M059J (cell line): ENCODE results near the gene DND1. TPM values are rescaled to one million over a fixed set of nuclear protein-coding genes. Genes with fewer than 3 reads are reported as not detected.
"Not testable (repeated sequence)": the region's sequence is repeated elsewhere in the genome, so short reads cannot be mapped to it uniquely, and the experiment has no call there.

Source experiments
- DNase-seq: peaks from one replicate; pipeline ENCODE4 v3.0.0-alpha.2; 2012; ENCODE audit warnings: low read depth
- total RNA-seq: library from RNA; depleted of rRNA; stranded (reverse); fragments of >200 nt; shearing (Covaris generic); gene quantifications from 2 replicates; pipeline ENCODE4 v1.2.3, GENCODE V29; 2014; rRNA removed

DND1 gene
- total RNA-seq = 0.44 TPM in 1 of 2 replicates, not detected in the other

DNA sequence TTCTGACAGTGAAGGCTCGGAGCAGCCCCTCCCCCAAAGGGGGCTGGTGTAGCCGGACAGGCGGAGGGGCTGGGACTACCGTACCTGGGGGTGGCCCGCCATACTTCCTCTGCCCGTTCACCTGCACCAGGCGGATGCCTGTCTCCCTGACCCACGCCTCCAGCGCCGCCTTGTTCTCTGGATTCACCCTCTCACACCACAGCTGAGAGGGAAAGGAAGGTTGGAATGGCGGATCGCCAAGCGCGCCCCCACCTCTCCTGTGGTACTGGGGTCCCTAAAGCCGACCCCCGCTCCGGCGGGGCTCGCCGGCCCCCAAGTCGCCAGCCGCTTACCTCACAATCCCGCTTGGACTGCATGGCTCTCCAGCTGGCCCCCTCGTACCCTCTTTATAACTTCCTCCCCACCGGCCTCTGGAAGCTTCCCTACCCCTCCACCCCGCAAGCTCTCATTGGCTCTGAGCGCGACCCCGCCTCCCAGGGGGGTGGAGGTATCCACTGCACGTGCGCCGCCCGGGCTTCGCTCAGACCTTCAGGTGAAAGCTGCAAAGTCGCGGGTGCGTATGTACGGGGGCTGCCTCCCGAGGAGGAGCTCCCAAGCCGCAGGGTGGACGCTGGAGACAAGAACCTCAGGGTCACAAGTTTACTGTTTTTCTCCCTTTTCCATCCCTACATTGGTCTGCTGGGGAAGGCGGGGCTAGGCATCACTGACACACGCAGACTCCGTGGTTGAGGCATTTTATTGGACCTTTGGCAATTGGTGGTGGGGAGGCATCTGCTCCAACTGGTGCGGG, at the start of gene DND1:
Gene DND1 (minus strand): TSS at position 390 of the 790 bp plus-strand sequence. CDS start 34 bp downstream, at position 356.
- DNase-seq = no peak

DNA sequence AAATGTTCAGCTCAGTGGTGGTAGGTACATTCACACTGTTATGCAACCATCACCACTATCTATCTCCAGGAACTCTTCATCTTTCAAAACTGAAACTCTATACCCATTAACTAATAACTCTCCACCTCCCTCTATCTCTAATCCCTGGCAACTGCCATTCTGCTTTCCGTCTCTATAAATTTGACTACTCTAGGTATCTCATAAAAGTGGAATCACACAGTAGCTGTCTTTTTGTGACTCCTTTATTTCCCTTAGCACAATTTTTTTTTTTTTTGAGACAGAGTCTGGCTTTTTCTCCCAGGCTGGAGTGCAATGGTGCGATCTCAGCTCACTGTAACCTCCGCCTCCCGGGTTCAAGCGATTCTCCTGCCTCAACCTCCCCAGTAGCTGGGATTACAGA, 48.0 kb upstream of the DND1 start:
- not testable (repeated sequence) for DNase-seq

DNA sequence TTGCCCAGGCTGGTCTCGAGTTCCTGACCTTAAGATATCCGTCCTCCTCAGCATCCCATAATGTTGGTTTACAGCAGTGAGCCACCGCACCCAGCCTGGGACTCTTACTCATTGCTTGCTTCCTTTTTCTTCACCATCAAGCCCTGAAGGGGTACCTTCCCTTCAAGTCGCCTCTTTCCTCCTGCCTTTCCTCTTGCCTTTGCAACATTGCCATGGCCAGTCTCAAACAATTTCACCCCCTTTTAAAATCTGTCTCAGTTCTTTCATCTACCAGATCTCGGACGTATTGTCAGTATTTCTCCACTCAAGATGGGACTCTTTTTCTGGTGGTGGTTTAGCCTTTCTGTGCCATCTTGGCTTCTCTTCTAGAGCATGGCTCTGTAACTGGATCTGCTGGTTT, 47.4 kb upstream of the DND1 start:
- not testable (repeated sequence) for DNase-seq

DNA sequence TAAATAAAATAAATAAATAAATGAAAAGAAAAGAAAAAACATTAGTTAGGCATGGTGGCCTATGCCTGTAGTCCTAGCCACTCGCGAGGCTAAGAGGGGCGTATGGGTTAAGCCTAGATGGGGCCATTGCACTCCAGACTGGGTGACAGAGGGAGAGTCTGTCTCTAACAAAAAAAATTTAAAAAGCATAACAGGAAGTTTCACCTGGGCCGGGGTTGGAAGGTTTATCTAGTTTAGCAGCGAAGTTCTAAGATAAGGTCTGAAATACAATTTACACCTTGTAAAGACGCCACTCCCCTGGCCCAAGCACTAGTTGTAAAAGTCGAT, 44.9 kb upstream of the DND1 start:
- no peak for DNase-seq

DNA sequence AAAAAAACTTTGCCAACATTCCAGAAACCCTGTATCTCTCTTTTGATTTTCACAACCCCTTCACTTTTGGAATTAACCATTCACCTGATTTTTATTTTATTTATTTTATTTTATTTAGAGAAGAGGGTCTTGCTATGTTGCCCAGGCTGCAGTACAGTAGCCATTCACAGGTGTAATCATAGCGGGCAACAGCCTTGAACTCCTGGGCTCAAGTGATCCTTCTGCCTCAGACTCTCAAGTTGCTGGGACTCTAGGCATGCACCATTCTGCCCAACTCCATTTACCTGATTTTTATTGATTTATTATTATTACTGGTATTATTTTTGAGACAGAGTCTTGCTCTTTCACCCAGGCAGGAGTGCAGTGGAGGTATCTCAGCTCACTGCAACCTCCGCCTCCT, 42.9 kb upstream of the DND1 start:
- DNase-seq = not testable (repeated sequence)

DNA sequence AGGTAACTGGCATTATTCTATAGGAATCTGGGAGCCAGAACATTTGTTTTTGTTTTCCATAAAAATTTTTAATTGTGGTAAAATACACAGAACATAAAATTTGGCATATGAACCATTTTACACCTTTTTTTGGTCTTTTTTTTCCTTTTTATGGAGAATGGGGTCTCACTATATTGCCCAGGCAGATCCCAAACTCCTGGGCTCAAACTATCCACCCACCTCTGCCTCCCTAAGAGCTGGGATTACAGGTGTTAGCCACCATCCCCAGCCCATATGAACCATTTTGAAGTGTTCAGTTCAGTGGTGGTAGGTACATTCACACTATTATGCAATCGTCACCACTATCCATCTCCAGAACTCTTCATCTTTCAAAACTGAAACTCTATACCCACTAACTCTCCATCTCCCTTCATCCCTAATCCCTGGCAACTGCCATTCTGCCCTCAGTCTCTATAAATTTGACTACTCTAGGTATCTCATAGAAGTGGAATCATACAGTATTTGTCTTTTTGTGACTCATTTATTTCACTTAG, 40.3 kb upstream of the DND1 start:
- DNase-seq = no peak

DNA sequence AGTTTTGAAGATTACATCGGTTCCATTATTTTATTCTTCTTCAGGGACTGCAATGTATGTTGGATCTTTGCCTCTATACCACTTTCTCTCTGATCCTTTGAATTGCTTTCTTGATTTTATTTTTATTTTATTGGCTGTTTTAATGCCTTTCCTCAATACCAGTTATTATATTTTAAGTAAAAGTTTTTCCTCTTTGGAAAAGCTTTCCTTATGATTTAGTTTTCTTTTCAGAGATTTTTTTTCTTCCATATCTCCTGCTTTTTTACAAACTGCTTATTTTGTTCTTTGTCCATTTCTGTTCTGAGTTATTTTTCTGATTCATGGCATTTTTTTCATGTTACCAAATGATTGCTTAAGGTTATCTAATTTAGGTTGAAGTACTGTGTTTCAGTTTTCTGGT, 38.4 kb upstream of the DND1 start:
- no peak for DNase-seq

DNA sequence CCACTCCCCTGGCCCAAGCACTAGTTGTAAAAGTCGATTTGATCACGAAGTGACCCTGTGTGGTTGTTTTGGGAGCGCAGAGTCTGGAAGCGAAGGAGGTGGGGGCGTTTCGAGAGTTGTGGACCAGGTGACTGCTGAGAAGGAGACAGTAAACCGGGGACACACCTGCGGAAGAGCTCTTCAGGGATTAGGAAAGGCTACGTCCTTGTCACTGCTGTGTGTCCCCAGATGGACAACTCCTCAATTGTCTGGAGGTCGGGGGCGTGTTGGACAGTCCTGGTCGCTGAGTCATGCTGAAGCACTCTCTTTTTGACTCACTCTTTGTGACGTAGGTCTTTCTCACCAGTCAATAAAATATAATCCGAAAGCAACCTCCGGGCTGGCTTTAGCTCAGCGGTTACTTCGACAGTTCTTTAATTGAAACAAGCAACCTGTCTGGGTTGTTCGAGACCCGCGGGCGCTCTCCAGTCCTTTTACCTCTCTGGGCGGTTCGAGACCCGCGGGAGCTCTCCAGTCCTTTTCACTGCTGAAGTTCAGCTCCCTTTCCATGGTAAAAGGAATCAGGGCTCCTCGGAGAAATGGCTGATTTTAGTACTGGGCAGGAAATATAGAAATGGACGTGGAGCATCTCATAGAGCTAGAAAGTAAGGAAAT, 37.6 kb upstream of the DND1 start:
- DNase-seq = peak; percentile 98

DNA sequence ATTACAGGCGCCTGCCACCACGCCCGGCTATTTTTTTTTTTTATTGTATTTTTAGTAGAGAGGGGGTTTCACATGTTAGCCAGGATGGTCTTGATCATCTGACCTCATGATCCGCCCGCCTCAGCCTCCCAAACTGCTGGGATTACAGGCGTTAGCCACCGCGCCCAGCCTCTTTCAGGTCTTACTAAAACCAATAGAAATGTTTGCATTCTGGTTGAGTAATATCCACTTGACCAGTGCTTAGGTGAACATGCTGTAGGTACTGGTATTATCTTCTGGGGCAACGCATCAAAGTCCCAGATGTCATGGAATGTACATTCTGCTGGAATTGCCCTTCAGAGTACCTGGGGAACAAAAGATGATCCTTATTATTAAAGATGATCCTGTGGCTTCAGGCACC, 35.4 kb upstream of the DND1 start:
- not testable (repeated sequence) for DNase-seq

DNA sequence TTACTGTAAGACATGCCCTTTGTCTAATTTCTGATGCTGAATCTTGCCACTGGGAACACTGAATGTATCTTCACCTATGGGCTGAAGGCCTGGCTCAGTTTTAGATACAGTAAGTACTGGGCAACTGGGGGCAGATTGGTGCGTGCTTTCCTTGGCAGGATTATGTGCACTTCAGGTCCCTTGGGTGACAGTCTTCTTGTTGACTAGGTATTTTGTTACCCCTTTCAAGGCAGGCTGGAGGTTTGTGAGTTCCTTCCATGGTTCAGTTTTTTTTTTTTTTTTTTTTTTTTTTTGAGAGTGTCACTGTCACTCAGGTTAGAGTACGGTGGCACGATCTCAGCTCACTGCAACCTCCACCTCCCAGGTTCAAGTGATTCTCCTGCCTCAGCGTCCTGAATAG, 34.4 kb upstream of the DND1 start:
- no peak for DNase-seq

DNA sequence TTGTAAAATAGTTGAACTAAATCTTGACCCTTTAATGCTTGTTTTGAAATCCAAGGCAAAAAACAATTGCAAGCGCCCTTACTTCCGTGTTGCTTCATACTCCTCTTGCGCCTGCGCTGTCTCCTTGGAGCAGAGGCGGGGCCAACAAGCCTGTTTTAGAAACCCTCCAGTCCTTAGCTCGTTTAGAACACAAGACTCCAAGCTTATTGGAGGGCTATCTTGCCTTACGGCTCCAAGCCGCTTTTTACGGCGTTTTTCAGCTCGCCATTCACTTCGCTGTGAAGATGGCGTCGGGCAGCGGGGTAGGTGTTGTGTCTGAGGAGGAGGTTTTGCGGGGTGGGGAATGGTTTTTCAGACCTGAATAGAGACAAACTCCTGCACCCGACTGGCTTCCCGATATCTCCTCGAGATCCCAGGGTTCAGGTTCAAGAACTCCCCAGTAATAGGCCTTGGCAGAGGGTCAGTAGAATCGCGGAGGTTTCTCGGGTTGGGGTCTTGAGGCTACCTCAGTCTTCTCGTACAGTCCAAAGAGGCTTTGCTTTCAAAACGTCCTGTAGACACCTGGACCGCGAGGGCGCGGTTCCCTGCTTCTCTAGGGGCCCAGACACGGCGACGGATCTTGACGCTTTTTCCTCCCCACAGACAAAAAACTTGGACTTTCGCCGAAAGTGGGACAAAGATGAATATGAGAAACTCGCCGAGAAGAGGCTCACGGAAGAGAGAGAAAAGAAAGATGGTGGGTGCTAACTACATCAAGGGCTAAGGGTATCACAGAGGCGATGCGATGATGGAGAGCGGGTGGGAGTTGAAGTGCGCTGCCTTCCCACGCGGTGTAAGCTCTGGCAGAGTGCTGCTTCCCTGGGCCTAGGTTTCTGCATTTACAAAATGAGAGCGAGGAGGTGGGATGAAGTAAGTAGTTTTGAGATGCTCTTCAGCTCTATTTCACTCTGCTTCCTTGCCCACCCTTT, 27.1 kb upstream of the DND1 start, which contains the start of gene ZMAT2:
Gene ZMAT2 (plus strand): TSS at position 271 of the 968 bp plus-strand sequence. CDS start 14 bp downstream, at position 285.
- DNase-seq = peak; percentile 98

DNA sequence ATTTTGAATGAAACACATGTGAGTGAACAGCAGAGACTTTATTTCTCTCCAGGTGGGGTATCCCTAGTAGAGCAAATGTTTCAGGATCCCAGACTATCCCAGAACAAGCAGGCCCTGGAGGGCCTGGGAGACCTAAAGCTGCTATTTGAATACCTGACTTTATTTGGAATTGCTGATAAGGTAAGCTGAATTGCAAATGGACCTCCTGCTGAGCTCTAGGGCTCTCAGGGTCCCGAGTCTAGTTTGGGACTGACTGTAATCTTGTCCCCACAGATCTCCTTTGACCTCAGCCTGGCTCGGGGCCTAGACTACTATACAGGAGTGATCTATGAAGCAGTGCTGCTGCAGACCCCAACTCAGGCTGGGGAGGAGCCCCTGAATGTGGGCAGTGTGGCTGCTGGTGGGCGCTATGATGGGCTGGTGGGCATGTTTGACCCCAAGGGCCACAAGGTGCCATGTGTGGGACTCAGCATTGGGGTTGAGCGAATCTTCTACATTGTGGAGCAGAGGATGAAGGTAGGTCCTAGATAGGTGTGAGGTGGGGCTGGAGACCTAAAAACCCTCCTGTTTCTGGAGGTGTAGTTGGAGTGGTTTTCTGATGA, 23.6 kb upstream of the DND1 start:
- no peak for DNase-seq

DNA sequence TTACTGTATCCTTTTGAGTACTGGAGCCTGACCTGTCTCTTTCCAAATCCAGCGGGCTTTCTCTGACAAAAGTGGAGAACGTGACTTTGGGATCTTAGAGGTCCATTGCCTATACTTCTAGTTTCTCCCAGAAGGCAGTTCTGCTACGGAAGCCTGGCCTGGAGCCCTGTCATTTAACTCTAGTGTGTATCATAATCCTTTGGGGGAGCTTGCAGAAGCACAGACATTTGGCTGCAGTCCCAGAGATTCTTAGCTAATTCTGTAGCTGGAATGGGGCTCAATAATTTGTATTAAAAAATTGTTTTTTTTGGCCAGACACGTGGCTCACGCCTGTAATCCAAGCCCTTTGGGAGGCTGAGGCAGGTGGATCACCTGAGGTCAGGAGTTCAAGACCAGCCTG, 20.9 kb upstream of the DND1 start:
- no peak for DNase-seq

DNA sequence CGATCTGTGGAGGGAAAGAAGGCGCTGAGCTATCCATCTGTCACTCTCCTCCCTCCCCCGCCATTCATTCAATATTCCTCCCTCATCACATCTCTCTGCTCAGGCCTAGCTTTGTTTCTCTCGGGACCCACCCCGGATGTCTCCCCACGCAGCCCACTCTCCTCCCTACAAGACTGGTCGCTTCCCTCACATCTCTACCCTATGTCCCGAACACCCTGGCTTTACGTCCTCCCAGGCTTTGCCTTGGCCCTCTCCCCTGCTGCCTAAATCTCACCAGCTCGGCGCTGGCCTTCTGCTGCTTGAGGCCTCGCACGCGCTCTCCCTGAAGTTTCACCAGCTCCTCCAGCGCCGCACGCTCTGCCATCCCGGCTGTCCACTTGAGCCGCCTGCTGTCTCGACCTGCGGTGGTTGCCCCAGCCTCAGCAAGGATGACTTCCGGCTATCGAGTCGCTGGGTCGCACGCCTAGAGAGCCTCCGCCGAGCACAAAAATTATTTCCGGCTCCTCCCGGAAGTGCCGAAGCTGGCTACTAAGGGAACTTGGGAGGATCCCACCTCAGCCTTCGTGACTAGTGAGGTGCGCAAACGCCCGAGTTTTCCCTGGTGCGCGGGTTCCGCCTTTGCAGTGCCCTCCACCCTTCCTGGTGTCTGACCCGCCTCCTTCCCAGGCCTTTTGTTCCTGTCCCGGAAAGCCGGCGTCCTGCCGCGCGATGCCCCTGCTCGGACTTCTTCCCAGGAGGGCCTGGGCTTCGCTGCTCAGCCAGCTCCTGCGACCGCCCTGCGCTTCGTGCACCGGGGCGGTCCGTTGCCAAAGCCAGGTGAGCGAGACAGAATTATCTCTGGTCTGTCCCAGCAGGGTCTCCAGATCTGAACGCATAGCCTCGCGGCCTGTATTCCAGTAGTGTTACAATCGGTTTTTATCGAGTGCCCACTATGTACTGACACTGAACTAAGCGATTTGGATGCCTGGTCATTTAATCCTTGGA, 17.9 kb upstream of the DND1 start, which contains the start of the genes HARS1 and HARS2:
Gene HARS1 (minus strand): TSS at position 430 of the 984 bp plus-strand sequence. CDS start 66 bp downstream, at position 364.
Gene HARS2 (plus strand): TSS at position 515 of the 984 bp plus-strand sequence. CDS start 194 bp downstream, at position 709.
- peak; percentile 97 for DNase-seq

DNA sequence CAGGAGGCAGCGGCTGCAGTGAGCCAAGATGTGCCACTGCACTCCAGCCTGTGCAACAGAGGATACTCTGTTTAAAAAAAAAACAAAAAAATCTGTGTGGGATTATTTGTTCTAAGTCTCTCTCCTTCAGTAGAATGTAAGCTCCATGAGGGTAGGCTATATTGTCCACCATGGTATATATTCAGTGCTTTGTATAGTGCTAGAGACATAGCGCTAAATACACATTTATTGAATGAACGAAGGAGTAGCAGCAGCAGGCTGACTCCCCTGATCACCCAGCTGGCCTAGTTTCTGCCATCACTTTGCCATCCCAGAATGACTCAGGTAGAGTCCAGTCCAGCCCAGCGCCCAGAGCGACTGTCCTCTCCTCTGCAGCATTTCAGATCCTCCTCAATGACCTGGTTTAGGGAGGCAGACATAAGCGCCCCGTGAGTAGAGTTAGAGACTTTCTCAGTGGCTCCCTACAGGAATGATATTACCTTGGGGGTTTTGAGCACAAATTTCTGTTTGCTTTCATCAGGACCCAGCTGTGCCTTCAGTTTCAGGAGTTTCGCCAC, 17.1 kb upstream of the DND1 start:
- DNase-seq = peak; percentile 22

DNA sequence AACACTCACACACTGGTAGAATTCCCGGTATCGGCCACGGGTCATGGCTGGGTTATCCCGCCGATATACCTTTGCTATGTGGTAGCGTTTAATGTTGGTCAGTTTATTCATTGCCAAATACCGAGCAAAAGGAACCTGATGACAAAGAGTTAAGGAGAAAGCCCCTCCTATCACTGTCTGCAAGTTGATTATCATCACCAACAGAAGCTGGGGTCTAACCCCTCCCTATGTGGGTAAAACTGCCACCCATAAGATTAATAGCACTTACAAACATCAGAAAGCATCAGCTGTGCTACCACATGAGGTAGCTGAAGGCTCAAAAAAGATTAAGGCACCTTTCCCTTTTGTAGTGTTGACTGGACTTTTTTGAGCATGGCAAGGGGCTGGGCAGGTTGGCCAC, 5.6 kb upstream of the DND1 start:
- DNase-seq = no peak

DNA sequence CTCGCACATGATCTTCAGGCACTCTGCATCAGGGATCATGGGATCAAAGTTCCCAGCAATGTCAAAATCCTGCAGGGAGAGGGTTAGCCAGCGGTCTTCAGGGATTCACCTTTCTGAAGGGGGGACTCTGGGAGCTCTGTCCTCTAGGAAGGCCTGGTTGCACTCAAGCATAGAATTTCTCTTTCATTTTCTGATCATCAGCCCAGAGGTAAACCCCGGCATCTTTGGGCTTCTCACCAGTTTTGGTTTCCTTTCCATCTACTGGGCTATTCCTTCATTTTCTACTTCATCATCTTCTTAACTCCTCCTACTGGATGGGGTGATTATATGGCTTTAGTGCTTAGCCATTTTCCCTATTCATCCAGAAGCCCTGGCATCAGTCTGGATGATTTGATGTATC, 4.6 kb upstream of the DND1 start:
- no peak for DNase-seq

DNA sequence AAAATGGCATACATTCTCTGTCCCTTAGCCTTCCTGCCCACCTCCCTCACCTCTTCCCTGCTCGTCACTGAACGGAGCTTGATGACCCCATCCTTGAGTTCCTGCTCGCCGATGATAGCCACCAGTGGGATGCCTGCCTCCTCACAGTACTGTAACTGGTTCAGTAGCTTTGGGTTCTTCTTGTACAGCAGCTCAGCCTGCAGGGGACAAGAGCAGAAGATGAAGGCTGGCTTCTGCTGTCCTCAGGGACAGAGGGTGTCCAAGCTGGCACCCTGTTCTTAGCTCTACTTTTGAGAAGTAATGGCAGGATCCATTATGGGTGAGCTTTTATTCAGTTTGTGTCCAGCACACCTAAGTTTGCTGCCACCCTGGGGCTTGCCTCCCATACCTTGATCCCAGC, 1.3 kb upstream of the DND1 start:
- DNase-seq = no peak

DNA sequence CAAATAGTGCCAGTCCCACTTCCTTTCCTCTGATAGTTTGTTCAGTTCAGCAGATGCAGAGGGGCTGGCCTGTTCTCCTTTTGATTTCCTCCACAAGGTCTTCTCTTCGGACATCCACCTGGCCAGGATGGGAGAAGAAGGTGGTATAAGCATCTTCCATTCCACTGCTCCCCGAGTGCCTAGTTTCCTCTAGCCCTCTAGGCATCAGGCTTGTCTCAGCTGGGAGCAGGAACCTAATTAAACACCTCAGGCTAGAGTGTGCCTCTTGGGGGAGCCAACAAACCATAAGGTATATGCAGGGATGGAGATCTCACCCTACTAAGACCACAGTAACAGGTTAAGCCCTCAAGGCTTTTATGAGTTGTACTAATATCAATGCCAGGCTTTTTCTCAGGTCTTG, 835 bp upstream of the DND1 start:
- no peak for DNase-seq
